ENCODE measurements around the gene DYRK1A. TPM values are rescaled to one million over a fixed set of nuclear protein-coding genes. Genes with fewer than 3 reads are reported as not detected.

Gene DYRK1A
- total and polyA plus RNA-seq, 2 of the 13 experiments (the other 11 are each of a cell fraction or from before 2014, with no cell fraction given), result 24.6 to 34.2 TPM

DNA sequence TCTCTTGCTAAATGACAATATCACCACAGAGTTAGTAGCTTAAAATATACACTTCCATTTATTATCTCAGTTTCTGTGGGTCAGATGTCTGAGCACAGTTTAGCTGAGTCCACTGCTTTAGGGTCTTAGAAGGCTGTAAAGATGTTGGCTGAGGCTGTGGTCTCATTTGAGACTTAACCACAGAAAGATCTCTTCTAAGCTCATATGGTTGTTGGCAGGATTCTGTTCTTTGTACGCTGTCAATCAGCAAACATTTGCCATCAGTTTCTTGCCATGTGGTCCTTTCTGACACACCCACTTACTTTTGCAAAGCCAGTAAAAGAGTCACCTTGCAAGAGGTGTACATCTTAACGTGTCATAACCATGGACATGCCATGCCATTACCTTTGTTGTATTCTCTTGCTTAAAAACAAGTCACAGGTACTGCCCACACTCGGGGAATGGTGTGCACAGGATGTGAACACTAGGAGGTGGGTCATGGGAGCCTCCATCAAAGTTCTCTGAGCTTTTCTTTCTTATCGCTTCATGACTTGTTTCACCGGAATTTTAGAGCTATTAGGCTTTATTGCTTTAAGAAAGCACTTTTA lies 18.7 kb downstream of the DYRK1A start:
- Histone ChIP-seq H3K4me3 (replicated peaks in 1 of 3; ENCODE audit: insufficient read depth in 1 of 3, low read depth in 2 of 3, low read length in 3 of 3) (no peak overlapping the region), H3K4me2 (ENCODE audit: low read depth, low read length) (no peak overlapping the region), H2AFZ (ENCODE audit: low read length) (no peak overlapping the region), H3K27ac (ENCODE audit: extremely low read length, insufficient read depth, low read length) (no peak overlapping the region), H3K79me2 (ENCODE audit: insufficient read depth, low read length) (peaks cover 98% of the 10 kb centered on the region), H3K9ac (ENCODE audit: insufficient read depth, low read depth, low read length) (no peak overlapping the region), H3K9me3 (ENCODE audit: low read length) (no peaks in the 10 kb centered on the region), H3K27me3 (ENCODE audit: control insufficient read depth in 1 of 2, insufficient read depth in 2 of 2, low read length in 2 of 2) (no peaks in the 10 kb centered on the region), H3K4me1 (ENCODE audit: insufficient read depth, low read length) (peaks cover 21% of the 10 kb centered on the region), H3K36me3 (replicated peaks in 1 of 2; ENCODE audit: control insufficient read depth in 1 of 2, insufficient read depth in 2 of 2, low read length in 2 of 2) (peaks cover 0 to 4% of the 10 kb centered on the region in 2 experiments; a peak in 1 of 5 replicates), H4K20me1 (ENCODE audit: insufficient read depth, low read length) (peaks cover 73% of the 10 kb centered on the region)
- DNase-seq (ENCODE audit: low spot score), result no peak
- 94% methylated on average over 5 of the region's 5 CpGs for WGBS (ENCODE audit: low lambda C conversion rate)
- BruUV-seq (replicated peaks), result no TSS peak
- CTCF ChIA-PET (ENCODE audit: low intra/inter-chr PET ratio, low total read pairs), result no interaction called here
- in situ Hi-C loops (cut with HindIII; ENCODE audit: extremely low pct_ligation_motif_present, low pct_unique_long_range_greater_than_20kb) (no loop called here), intact Hi-C loops (cut with micrococcal nuclease; ENCODE audit: unreplicated experiment) (no loop called here)
- no peak for FAIRE-seq
- no peak for TF ChIP-seq ZNF556 (CRISPR knock-in tag; IDR thresholded peaks at IDR 0.05; ENCODE audit: borderline replicate concordance)
- TF ChIP-seq, protein P1, sequence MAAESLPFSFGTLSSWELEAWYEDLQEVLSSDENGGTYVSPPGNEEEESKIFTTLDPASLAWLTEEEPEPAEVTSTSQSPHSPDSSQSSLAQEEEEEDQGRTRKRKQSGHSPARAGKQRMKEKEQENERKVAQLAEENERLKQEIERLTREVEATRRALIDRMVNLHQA (CRISPR knock-in tag; IDR thresholded peaks at IDR 0.05), result no peak
- TF ChIP-seq EEA1 (CRISPR knock-in tag; IDR thresholded peaks at IDR 0.05; ENCODE audit: borderline replicate concordance), result no peak
- TF ChIP-seq ZNF816 (CRISPR knock-in tag; IDR thresholded peaks at IDR 0.05; ENCODE audit: borderline replicate concordance), result no peak
- no peak for TF ChIP-seq ZBTB8A (CRISPR knock-in tag; IDR thresholded peaks at IDR 0.05; ENCODE audit: borderline replicate concordance, low read depth)
- POLR2A ChIA-PET, result interaction anchor here (2.3 kb wide), 1 partner anchor 19 kb away, joined by 6 read pairs; the partner anchor contains the start of gene DYRK1A
- no peak for ATAC-seq

DNA sequence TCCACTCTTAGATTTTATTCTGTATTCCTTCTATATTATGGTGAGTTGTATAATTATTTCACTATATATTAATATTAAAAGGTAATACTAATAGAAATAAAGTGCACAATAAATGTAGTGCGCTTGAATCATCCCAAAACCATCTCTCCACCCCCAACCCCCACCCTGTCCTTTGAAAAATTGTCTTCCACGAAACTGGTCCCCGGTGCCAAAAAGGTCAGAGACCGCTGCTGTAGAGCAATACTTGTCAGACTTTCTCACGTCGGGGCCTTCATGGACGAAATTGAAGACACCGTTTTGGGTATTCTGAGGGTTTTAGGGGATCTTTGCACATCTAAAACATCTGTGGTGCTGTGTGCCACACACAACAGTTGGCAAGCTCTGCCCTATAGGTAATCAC lies 19.6 kb downstream of the DYRK1A start:
- in situ Hi-C loops (cut with HindIII; ENCODE audit: extremely low pct_ligation_motif_present, low pct_unique_long_range_greater_than_20kb), result no loop called here
- peaks cover 0 to 4% of the 10 kb centered on the region in 2 experiments; a peak in 1 of 5 replicates for H3K36me3 ChIP-seq (replicated peaks in 1 of 2; ENCODE audit: control insufficient read depth in 1 of 2, insufficient read depth in 2 of 2, low read length in 2 of 2)
- peaks cover 97% of the 10 kb centered on the region for H3K79me2 ChIP-seq (ENCODE audit: insufficient read depth, low read length)
- ChIA-PET CTCF (ENCODE audit: low intra/inter-chr PET ratio, low total read pairs) (no interaction called here), POLR2A (interaction anchor here (2.3 kb wide), 1 partner anchor 20 kb away, joined by 6 read pairs; the partner anchor contains the start of gene DYRK1A)
- DNase-seq (ENCODE audit: low spot score) (no peak), ATAC-seq (no peak), FAIRE-seq (no peak)
- H4K20me1 ChIP-seq (ENCODE audit: insufficient read depth, low read length), result peaks cover 71% of the 10 kb centered on the region
- TF ChIP-seq ZNF841 (CRISPR knock-in tag; IDR thresholded peaks at IDR 0.05; ENCODE audit: borderline replicate concordance), result no peak
- TF ChIP-seq ZFP36L2 (CRISPR knock-in tag; IDR thresholded peaks at IDR 0.05), result no peak
- no peak for TF ChIP-seq TRIM24 (CRISPR knock-in tag; IDR thresholded peaks at IDR 0.05)
- no peak for TF ChIP-seq SCMH1 (CRISPR knock-in tag; IDR thresholded peaks at IDR 0.05; ENCODE audit: borderline replicate concordance)
- no peak for TF ChIP-seq KDM1A (CRISPR knock-in tag; IDR thresholded peaks at IDR 0.05)
- TF ChIP-seq NR3C1 (CRISPR knock-in tag; IDR thresholded peaks at IDR 0.05), result no peak
- TF ChIP-seq TAF15 (IDR thresholded peaks at IDR 0.05; ENCODE audit: low read depth, low read length, poor library complexity, severe bottlenecking), result no peak
- TF ChIP-seq, protein P2, sequence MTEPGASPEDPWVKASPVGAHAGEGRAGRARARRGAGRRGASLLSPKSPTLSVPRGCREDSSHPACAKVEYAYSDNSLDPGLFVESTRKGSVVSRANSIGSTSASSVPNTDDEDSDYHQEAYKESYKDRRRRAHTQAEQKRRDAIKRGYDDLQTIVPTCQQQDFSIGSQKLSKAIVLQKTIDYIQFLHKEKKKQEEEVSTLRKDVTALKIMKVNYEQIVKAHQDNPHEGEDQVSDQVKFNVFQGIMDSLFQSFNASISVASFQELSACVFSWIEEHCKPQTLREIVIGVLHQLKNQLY (CRISPR knock-in tag; IDR thresholded peaks at IDR 0.05), result no peak
- no peak for TF ChIP-seq SMARCC2 (IDR thresholded peaks at IDR 0.05)
- TF ChIP-seq, protein P3, sequence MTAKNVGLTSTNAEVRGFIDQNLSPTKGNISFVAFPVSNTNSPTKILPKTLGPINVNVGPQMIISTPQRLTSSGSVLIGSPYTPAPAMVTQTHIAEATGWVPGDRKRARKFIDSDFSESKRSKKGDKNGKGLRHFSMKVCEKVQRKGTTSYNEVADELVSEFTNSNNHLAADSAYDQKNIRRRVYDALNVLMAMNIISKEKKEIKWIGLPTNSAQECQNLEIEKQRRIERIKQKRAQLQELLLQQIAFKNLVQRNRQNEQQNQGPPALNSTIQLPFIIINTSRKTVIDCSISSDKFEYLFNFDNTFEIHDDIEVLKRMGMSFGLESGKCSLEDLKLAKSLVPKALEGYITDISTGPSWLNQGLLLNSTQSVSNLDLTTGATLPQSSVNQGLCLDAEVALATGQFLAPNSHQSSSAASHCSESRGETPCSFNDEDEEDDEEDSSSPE (CRISPR knock-in tag; IDR thresholded peaks at IDR 0.05), result no peak
- no peaks in the 10 kb centered on the region for H3K9me3 ChIP-seq (ENCODE audit: low read length)
- no peak overlapping the region for H2AFZ ChIP-seq (ENCODE audit: low read length)
- H3K9ac ChIP-seq (ENCODE audit: insufficient read depth, low read depth, low read length), result no peak overlapping the region
- BruUV-seq (replicated peaks), result no TSS peak
- H3K27ac ChIP-seq (ENCODE audit: extremely low read length, insufficient read depth, low read length), result no peak overlapping the region
- no peaks in the 10 kb centered on the region for H3K27me3 ChIP-seq (ENCODE audit: control insufficient read depth in 1 of 2, insufficient read depth in 2 of 2, low read length in 2 of 2)
- H3K4me1 ChIP-seq (ENCODE audit: insufficient read depth, low read length), result peaks cover 13% of the 10 kb centered on the region
- WGBS (ENCODE audit: low lambda C conversion rate), result 98% methylated on average over 8 of the region's 8 CpGs
- H3K4me2 ChIP-seq (ENCODE audit: low read depth, low read length), result no peak overlapping the region
- no peak overlapping the region for H3K4me3 ChIP-seq (replicated peaks in 1 of 3; ENCODE audit: insufficient read depth in 1 of 3, low read depth in 2 of 3, low read length in 3 of 3)
- intact Hi-C loops (cut with micrococcal nuclease; ENCODE audit: unreplicated experiment), result no loop called here
